ENCODE data around the gene C4A. TPM values are rescaled to one million over a fixed set of nuclear protein-coding genes. Genes with fewer than 3 reads are reported as not detected.
"Not testable (repeated sequence)": the region's sequence is repeated elsewhere in the genome, so short reads cannot be mapped to it uniquely, and the experiment has no call there.

C4A gene
- total RNA-seq, 1 experiment from 2014 or later: 0.98 TPM

GRCh38 chr6:32010856-32011530 is 29.1 kb downstream of the C4A start:
- DNase-seq (ENCODE audit: low spot score); in situ Hi-C loops (cut with HindIII; ENCODE audit: low sequenced_read_pairs): not testable (repeated sequence)

GRCh38 chr6:32012941-32013617 is 31.2 kb downstream of the C4A start:
- DNase-seq (ENCODE audit: low spot score); in situ Hi-C loops (cut with HindIII; ENCODE audit: low sequenced_read_pairs): not testable (repeated sequence)

- in situ Hi-C loops (cut with HindIII; ENCODE audit: low sequenced_read_pairs): not testable (repeated sequence)
Observed at GRCh38 chr6:32013738-32014137, 31.9 kb downstream of the C4A start.

GRCh38 chr6:32014547-32014946 is 32.7 kb downstream of the C4A start, which contains the start of gene C4B:
Gene C4B, plus strand, starts transcription at chr6:32014795. Its CDS starts 51 bp downstream, at chr6:32014846.
- DNase-seq (ENCODE audit: low spot score); in situ Hi-C loops (cut with HindIII; ENCODE audit: low sequenced_read_pairs): not testable (repeated sequence)

More at GRCh38 chr6:32013738-32014137, 31.9 kb downstream of the C4A start:
- not testable (repeated sequence) for DNase-seq (ENCODE audit: low spot score)

GRCh38 chr6:32022100-32022499 is 40.2 kb downstream of the C4A start:
- DNase-seq (ENCODE audit: low spot score); in situ Hi-C loops (cut with HindIII; ENCODE audit: low sequenced_read_pairs): not testable (repeated sequence)

GRCh38 chr6:32028631-32029030 is 46.8 kb downstream of the C4A start:
- in situ Hi-C loops (cut with HindIII; ENCODE audit: low sequenced_read_pairs); DNase-seq (ENCODE audit: low spot score): not testable (repeated sequence)

- DNase-seq (ENCODE audit: low spot score); in situ Hi-C loops (cut with HindIII; ENCODE audit: low sequenced_read_pairs): not testable (repeated sequence)
Observed at GRCh38 chr6:32029553-32029952, 47.7 kb downstream of the C4A start.

GRCh38 chr6:32035283-32036013 is 53.6 kb downstream of the C4A start:
- in situ Hi-C loops (cut with HindIII; ENCODE audit: low sequenced_read_pairs); DNase-seq (ENCODE audit: low spot score): not testable (repeated sequence)

- in situ Hi-C loops (cut with HindIII; ENCODE audit: low sequenced_read_pairs): not testable (repeated sequence)
Observed at GRCh38 chr6:32037136-32037535, 55.3 kb downstream of the C4A start.

GRCh38 chr6:32037598-32038524 is 56.0 kb downstream of the C4A start, which contains the start of gene CYP21A2:
Gene CYP21A2, plus strand, starts transcription at chr6:32038415. Its CDS starts 8 bp downstream, at chr6:32038423.
- DNase-seq (ENCODE audit: low spot score); in situ Hi-C loops (cut with HindIII; ENCODE audit: low sequenced_read_pairs): not testable (repeated sequence)

More at GRCh38 chr6:32037136-32037535, 55.3 kb downstream of the C4A start:
- DNase-seq (ENCODE audit: low spot score): not testable (repeated sequence)

GRCh38 chr6:32038878-32039277 is 57.0 kb downstream of the C4A start:
- DNase-seq (ENCODE audit: low spot score): not testable (repeated sequence)

GRCh38 chr6:32039321-32040274 is 57.7 kb downstream of the C4A start:
- in situ Hi-C loops (cut with HindIII; ENCODE audit: low sequenced_read_pairs); DNase-seq (ENCODE audit: low spot score): not testable (repeated sequence)

More at GRCh38 chr6:32038878-32039277, 57.0 kb downstream of the C4A start:
- in situ Hi-C loops (cut with HindIII; ENCODE audit: low sequenced_read_pairs): not testable (repeated sequence)

GRCh38 chr6:32040299-32041049 is 58.6 kb downstream of the C4A start:
- in situ Hi-C loops (cut with HindIII; ENCODE audit: low sequenced_read_pairs); DNase-seq (ENCODE audit: low spot score): not testable (repeated sequence)

- DNase-seq (ENCODE audit: low spot score); in situ Hi-C loops (cut with HindIII; ENCODE audit: low sequenced_read_pairs): not testable (repeated sequence)
Observed at GRCh38 chr6:32041050-32041321, 59.1 kb downstream of the C4A start.

- in situ Hi-C loops (cut with HindIII; ENCODE audit: low sequenced_read_pairs); DNase-seq (ENCODE audit: low spot score): not testable (repeated sequence)
Observed at GRCh38 chr6:32041385-32041784, 59.5 kb downstream of the C4A start.

GRCh38 chr6:32042276-32042675 is 60.4 kb downstream of the C4A start:
- in situ Hi-C loops (cut with HindIII; ENCODE audit: low sequenced_read_pairs); DNase-seq (ENCODE audit: low spot score): not testable (repeated sequence)

All from G401 (cell line).